ENCODE measurements around the gene ERGIC2. TPM values are rescaled to one million over a fixed set of nuclear protein-coding genes. Genes with fewer than 3 reads are reported as not detected.

The ERGIC2 gene
- total and polyA plus RNA-seq, 10 of the 15 experiments (the other 5 are each of a cell fraction or from before 2014, with no cell fraction given) = 26.1 to 181 (median 83.9) TPM

- no peak for TF ChIP-seq ZNF592 (IDR thresholded peaks at IDR 0.05)
- TF ChIP-seq FOXM1 (IDR thresholded peaks at IDR 0.05; ENCODE audit: low read depth, low read length) = no peak
- TF ChIP-seq RAD51 (IDR thresholded peaks at IDR 0.05) = no peak
- no peak for TF ChIP-seq YBX1 (IDR thresholded peaks at IDR 0.05)
- no peak for TF ChIP-seq SP1 (IDR thresholded peaks at IDR 0.05; ENCODE audit: low read depth, low read length)
- no peak for TF ChIP-seq MEF2A (IDR thresholded peaks at IDR 0.05; ENCODE audit: insufficient read depth, low read depth, low read length)
These were observed 74.7 kb downstream of the ERGIC2 start (continued) for GRCh38 chr12:29306266-29306665.

- H3K4me3 ChIP-seq = no peak overlapping the region
- no peak for DNase-seq (ENCODE audit: low read depth, low spot score)
- no peak overlapping the region for H3K9ac ChIP-seq (ENCODE audit: control insufficient read depth, insufficient read depth, low read length)
- no peaks in the 10 kb centered on the region for H3K79me2 ChIP-seq (ENCODE audit: control insufficient read depth, insufficient read depth, low read length)
- FAIRE-seq = no peak
- ChIA-PET RAD21 (ENCODE audit: unreplicated experiment) (no interaction called here), CTCF (interaction anchor here (1.9 kb wide), 1 partner anchor 13 kb away, joined by 12 read pairs; no protein-coding TSS in a partner anchor), SMC1A (ENCODE audit: uncharacterized antibody, unreplicated experiment) (no interaction called here), POLR2A (no interaction called here)
- ATAC-seq = no peak
- no TSS peak for BruUV-seq (replicated peaks)
- H3K27me3 ChIP-seq (replicated peaks in 1 of 2; ENCODE audit: control insufficient read depth in 2 of 2, insufficient read depth in 2 of 2, low read length in 1 of 2) = no peaks in the 10 kb centered on the region
- in situ Hi-C loops (cut with MboI) = no loop called here
- no peak overlapping the region for H3K4me2 ChIP-seq (ENCODE audit: control insufficient read depth, insufficient read depth)
- no peaks in the 10 kb centered on the region for H3K9me3 ChIP-seq (replicated peaks; ENCODE audit: control insufficient read depth, insufficient read depth, low read length)
- no peak overlapping the region for H3K27ac ChIP-seq (ENCODE audit: control insufficient read depth, insufficient read depth)
- no peak overlapping the region for H2AFZ ChIP-seq (ENCODE audit: control insufficient read depth, low read depth, low read length)
- intact Hi-C loops (cut with micrococcal nuclease; ENCODE audit: unreplicated experiment) = no loop called here
- H4K20me1 ChIP-seq (ENCODE audit: control insufficient read depth, insufficient read depth) = no peaks in the 10 kb centered on the region
- no peaks in the 10 kb centered on the region for H3K36me3 ChIP-seq (ENCODE audit: control insufficient read depth in 2 of 2, insufficient read depth in 2 of 2, low read length in 1 of 2)
- H3K4me1 ChIP-seq (ENCODE audit: control insufficient read depth, insufficient read depth, low read length) = no peaks in the 10 kb centered on the region
- no peak for TF ChIP-seq HSF1 (IDR thresholded peaks at IDR 0.05; ENCODE audit: low read depth, low read length)
- no peak for TF ChIP-seq RFX5 (IDR thresholded peaks at IDR 0.05; ENCODE audit: low read depth, low read length)
- no peak for TF ChIP-seq TCF7 (IDR thresholded peaks at IDR 0.05; ENCODE audit: borderline replicate concordance)
- no peak for TF ChIP-seq SMAD1 (IDR thresholded peaks at IDR 0.05; ENCODE audit: low read depth, partially characterized antibody)
- TF ChIP-seq KDM1A (IDR thresholded peaks at IDR 0.05; ENCODE audit: borderline replicate concordance) = no peak
- no peak for TF ChIP-seq CUX1 (IDR thresholded peaks at IDR 0.05; ENCODE audit: insufficient replicate concordance, low read depth, low read length)
- no peak for TF ChIP-seq CBFB (IDR thresholded peaks at IDR 0.05; ENCODE audit: low read depth)
These were observed 76.6 kb downstream of the ERGIC2 start for GRCh38 chr12:29304388-29304787.

All from GM12878 (cell line).